WTC11 (cell line): ENCODE results near the gene UBASH3B. TPM values are rescaled to one million over a fixed set of nuclear protein-coding genes. Genes with fewer than 3 reads are reported as not detected.

Experiments
- ATAC-seq: fragments of 200-7000 bp; cut with Tn5 transposase; 2 replicates; pipeline ENCODE4 v1.10.0; 2021; ENCODE audit warnings: mild to moderate bottlenecking, moderate library complexity
- CTCF ChIA-PET: fragments of 300-600 bp; sonication (Branson Sonifier 250); formaldehyde crosslinking; loops from one replicate; lab custom pipeline; 2021; ENCODE audit warnings: antibody characterized with exemption; lab: Charles Lee
- POLR2A ChIA-PET: fragments of 350-600 bp; sonication (Branson Sonifier 250); formaldehyde crosslinking; loops from one replicate; lab custom pipeline; 2021; ENCODE audit warnings: antibody characterized with exemption; lab: Charles Lee
- DNase-seq: peaks from one replicate; pipeline ENCODE4 v3.0.0; 2021; ENCODE audit warnings: low spot score
- H3K27ac Mint-ChIP-seq: 2 replicates; pipeline ENCODE4 v1.8.0; 2021; ENCODE audit warnings: mixed read lengths
- H3K27me3 Mint-ChIP-seq: 2 replicates; pipeline ENCODE4 v1.8.0; 2021; ENCODE audit warnings: low read depth, mild to moderate bottlenecking, moderate library complexity, mixed read lengths
- H3K36me3 Mint-ChIP-seq: 2 replicates; pipeline ENCODE4 v1.8.0; 2021; ENCODE audit warnings: mixed read lengths
- H3K4me1 Mint-ChIP-seq: 2 replicates; pipeline ENCODE4 v1.8.0; 2022; ENCODE audit warnings: mixed read lengths
- H3K4me3 Mint-ChIP-seq: 2 replicates; pipeline ENCODE4 v1.8.0; 2021; ENCODE audit warnings: mild to moderate bottlenecking, moderate library complexity, mixed read lengths
- H3K9me3 Mint-ChIP-seq: 2 replicates; pipeline ENCODE4 v1.8.0; 2021; ENCODE audit warnings: mixed read lengths
- ATF2 ChIP-seq: sonication (generic); formaldehyde crosslinking; IDR thresholded peaks from 2 replicates; pipeline ENCODE4 v1.8.1; 2022; ENCODE audit warnings: low read depth, missing genetic modification reagents, borderline replicate concordance
- CTCF ChIP-seq: fragments of 200-600 bp; IDR thresholded peaks from 2 replicates; pipeline ENCODE4 v1.8.0; 2022; ENCODE audit warnings: antibody characterized with exemption
- GTF2I ChIP-seq: fragments of 250-450 bp; sonication (Bioruptor Pico); conservative IDR thresholded peaks from 2 replicates; pipeline ENCODE4 v1.4.0; 2021; ENCODE audit warnings: mild to moderate bottlenecking
- HMGXB4 ChIP-seq: sonication (generic); formaldehyde crosslinking; IDR thresholded peaks from 2 replicates; pipeline ENCODE4 v1.8.1; 2023; ENCODE audit warnings: mild to moderate bottlenecking, moderate library complexity, missing genetic modification reagents
- NFE2L1 ChIP-seq: sonication (generic); formaldehyde crosslinking; IDR thresholded peaks from 2 replicates; pipeline ENCODE4 v1.8.1; 2023; ENCODE audit warnings: missing genetic modification reagents
- NR3C1 ChIP-seq: sonication (generic); formaldehyde crosslinking; conservative IDR thresholded peaks from 2 replicates; pipeline ENCODE4 v1.8.1; 2023; ENCODE audit warnings: low read depth, mild to moderate bottlenecking, missing genetic modification reagents
- PRDM15 ChIP-seq: sonication (generic); formaldehyde crosslinking; IDR thresholded peaks from 2 replicates; pipeline ENCODE4 v1.8.0; 2022; ENCODE audit warnings: missing genetic modification reagents
- PREB ChIP-seq: sonication (generic); formaldehyde crosslinking; IDR thresholded peaks from 2 replicates; pipeline ENCODE4 v1.8.1; 2022; ENCODE audit warnings: mild to moderate bottlenecking, missing genetic modification reagents, moderate library complexity, borderline replicate concordance
- SMAD4 ChIP-seq: sonication (generic); formaldehyde crosslinking; IDR thresholded peaks from 2 replicates; pipeline ENCODE4 v1.8.0; 2022; ENCODE audit warnings: mild to moderate bottlenecking, missing genetic modification reagents
- ZNF121 ChIP-seq: sonication (generic); formaldehyde crosslinking; IDR thresholded peaks from 2 replicates; pipeline ENCODE4 v1.8.0; 2023; ENCODE audit warnings: missing genetic modification reagents
- ZNF263 ChIP-seq: sonication (generic); formaldehyde crosslinking; IDR thresholded peaks from 2 replicates; pipeline ENCODE4 v1.8.1; 2022; ENCODE audit warnings: low read depth, mild to moderate bottlenecking, moderate library complexity, missing genetic modification reagents
- total RNA-seq: library from RNA; stranded (reverse); gene quantifications from 3 replicates; pipeline ENCODE4 v1.2.3, GENCODE V29; 2021
- TF ChIP-seq, protein P1 (sequence below): sonication (generic); formaldehyde crosslinking; IDR thresholded peaks from 2 replicates; pipeline ENCODE4 v1.8.1; 2023; ENCODE audit warnings: mild to moderate bottlenecking, missing genetic modification reagents, borderline replicate concordance
- TF ChIP-seq, protein P2 (sequence below): fragments of 250-450 bp; sonication (Bioruptor Pico); IDR thresholded peaks from 2 replicates; pipeline ENCODE4 v1.9.0; 2021; ENCODE audit warnings: mild to moderate bottlenecking

The UBASH3B gene
- total RNA-seq, 1 experiment from 2014 or later: 21.1 TPM

DNA sequence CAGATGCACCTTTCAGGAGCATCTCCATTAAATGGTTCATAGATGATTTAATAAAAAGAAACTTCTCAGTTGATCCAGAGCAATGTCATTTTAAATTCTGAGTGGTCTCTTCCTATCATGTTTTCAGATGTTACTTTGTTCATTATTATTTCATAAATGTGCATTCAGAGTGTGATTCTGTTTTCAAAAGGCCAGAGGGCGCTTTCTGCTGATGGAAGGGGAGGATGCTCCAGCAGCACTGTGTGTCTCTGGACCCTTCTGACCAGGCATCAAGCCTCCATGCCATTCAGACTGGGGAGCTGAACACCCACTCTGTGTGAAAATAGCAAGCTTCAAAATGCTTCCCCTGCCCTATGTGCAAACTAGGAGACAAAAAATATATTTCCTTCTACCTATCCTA is 158.9 kb downstream of the UBASH3B start (continued):
- TF ChIP-seq, protein P1, sequence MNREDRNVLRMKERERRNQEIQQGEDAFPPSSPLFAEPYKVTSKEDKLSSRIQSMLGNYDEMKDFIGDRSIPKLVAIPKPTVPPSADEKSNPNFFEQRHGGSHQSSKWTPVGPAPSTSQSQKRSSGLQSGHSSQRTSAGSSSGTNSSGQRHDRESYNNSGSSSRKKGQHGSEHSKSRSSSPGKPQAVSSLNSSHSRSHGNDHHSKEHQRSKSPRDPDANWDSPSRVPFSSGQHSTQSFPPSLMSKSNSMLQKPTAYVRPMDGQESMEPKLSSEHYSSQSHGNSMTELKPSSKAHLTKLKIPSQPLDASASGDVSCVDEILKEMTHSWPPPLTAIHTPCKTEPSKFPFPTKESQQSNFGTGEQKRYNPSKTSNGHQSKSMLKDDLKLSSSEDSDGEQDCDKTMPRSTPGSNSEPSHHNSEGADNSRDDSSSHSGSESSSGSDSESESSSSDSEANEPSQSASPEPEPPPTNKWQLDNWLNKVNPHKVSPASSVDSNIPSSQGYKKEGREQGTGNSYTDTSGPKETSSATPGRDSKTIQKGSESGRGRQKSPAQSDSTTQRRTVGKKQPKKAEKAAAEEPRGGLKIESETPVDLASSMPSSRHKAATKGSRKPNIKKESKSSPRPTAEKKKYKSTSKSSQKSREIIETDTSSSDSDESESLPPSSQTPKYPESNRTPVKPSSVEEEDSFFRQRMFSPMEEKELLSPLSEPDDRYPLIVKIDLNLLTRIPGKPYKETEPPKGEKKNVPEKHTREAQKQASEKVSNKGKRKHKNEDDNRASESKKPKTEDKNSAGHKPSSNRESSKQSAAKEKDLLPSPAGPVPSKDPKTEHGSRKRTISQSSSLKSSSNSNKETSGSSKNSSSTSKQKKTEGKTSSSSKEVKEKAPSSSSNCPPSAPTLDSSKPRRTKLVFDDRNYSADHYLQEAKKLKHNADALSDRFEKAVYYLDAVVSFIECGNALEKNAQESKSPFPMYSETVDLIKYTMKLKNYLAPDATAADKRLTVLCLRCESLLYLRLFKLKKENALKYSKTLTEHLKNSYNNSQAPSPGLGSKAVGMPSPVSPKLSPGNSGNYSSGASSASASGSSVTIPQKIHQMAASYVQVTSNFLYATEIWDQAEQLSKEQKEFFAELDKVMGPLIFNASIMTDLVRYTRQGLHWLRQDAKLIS: no peak
- no peak for TF ChIP-seq SMAD4 (CRISPR knock-in tag)
- no peak for TF ChIP-seq ZNF121 (CRISPR knock-in tag)
- no peak for TF ChIP-seq ZNF263 (CRISPR knock-in tag)
- no peak for TF ChIP-seq NR3C1 (CRISPR knock-in tag)
- no peak for TF ChIP-seq GTF2I (CRISPR knock-in tag)

- peaks cover 33% of the 10 kb centered on the region for H3K36me3 Mint-ChIP-seq
- H3K9me3 Mint-ChIP-seq: peaks cover 34% of the 10 kb centered on the region
- no peaks in the 10 kb centered on the region; the same call in 1 of the 2 replicates for H3K27me3 Mint-ChIP-seq
- peaks cover 43% of the 10 kb centered on the region for H3K4me1 Mint-ChIP-seq
- DNase-seq (no peak), ATAC-seq (no peak)
- ChIA-PET CTCF (interaction anchor here (4.5 kb wide), 1 partner anchor 36 kb away, joined by 60 read pairs; no protein-coding TSS in a partner anchor), POLR2A (no interaction called here)
- H3K27ac Mint-ChIP-seq: no peak overlapping the region
- H3K4me3 Mint-ChIP-seq: no peak overlapping the region
- TF ChIP-seq PREB (no peak), HMGXB4 (CRISPR knock-in tag) (no peak), ATF2 (CRISPR knock-in tag) (no peak), CTCF (no peak), ZNF121 (CRISPR knock-in tag) (no peak), PRDM15 (CRISPR knock-in tag) (no peak), NFE2L1 (CRISPR knock-in tag) (no peak)
- TF ChIP-seq, protein P2, sequence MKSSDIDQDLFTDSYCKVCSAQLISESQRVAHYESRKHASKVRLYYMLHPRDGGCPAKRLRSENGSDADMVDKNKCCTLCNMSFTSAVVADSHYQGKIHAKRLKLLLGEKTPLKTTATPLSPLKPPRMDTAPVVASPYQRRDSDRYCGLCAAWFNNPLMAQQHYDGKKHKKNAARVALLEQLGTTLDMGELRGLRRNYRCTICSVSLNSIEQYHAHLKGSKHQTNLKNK: no peak
Measured at GRCh38 chr11:122815900-122816299, 160.4 kb downstream of the UBASH3B start.
